HEK293 (cell line): ENCODE data around the gene DENND6B.

Experiments used
- CTCF ChIA-PET: fragments of 350-600 bp; formaldehyde crosslinking; extraction: SDS; loops from one replicate; lab custom pipeline; 2021; ENCODE audit warnings: antibody characterized with exemption; lab: Yijun Ruan, JAX
- POLR2A ChIA-PET: fragments of 300-600 bp; formaldehyde crosslinking; extraction: SDS; loops from one replicate; lab custom pipeline; 2020; ENCODE audit warnings: antibody characterized with exemption, inconsistent platforms; lab: Yijun Ruan, JAX
- H3K27ac ChIP-seq: fragments of 200-500 bp; sonication (Bioruptor generic); 2 replicates; pipeline ENCODE4 v1.5.1; 2014; ENCODE audit warnings: low read depth, low read length, control low read depth, inconsistent platforms; ENCODE audit errors: extremely low read depth
- H3K36me3 ChIP-seq, 2 experiments: fragments of 200-500 bp in 1 of 2; sonication (Bioruptor generic) in 1 of 2; 1 replicate in 1 of 2; 2 replicates in 1 of 2; pipeline ENCODE4 v1.5.1; 2014 to 2017; ENCODE audit warnings: inconsistent platforms in 2 of 2, low read length in 2 of 2; ENCODE audit not compliant: control insufficient read depth in 2 of 2, insufficient read depth in 1 of 2
- H3K4me1 ChIP-seq: fragments of 200-500 bp; sonication (Bioruptor generic); 2 replicates; pipeline ENCODE4 v1.5.1; 2014; ENCODE audit warnings: mild to moderate bottlenecking, low read length, inconsistent platforms; ENCODE audit not compliant: control insufficient read depth, insufficient read depth
- H3K4me3 ChIP-seq: 2 replicates; pipeline ENCODE4 v1.5.1; 2011; ENCODE audit warnings: low read depth, mild to moderate bottlenecking, control low read depth, low read length, moderate library complexity
- H3K9me3 ChIP-seq: fragments of 200-500 bp; sonication (Bioruptor generic); 2 replicates; pipeline ENCODE4 v1.5.1; 2014; ENCODE audit warnings: low read depth, low read length, inconsistent platforms; ENCODE audit not compliant: control insufficient read depth, insufficient read depth
- EGR2 ChIP-seq: fragments of 450-650 bp; formaldehyde crosslinking; IDR thresholded peaks from 2 replicates; pipeline ENCODE4 v1.5.1; 2016; ENCODE audit warnings: low read depth, missing biosample characterization, missing genetic modification characterization
- GLIS2 ChIP-seq: fragments of 450-650 bp; formaldehyde crosslinking; IDR thresholded peaks from 2 replicates; pipeline ENCODE4 v1.5.1; 2016; ENCODE audit warnings: missing biosample characterization, missing genetic modification characterization
- KLF9 ChIP-seq: fragments of 450-650 bp; formaldehyde crosslinking; IDR thresholded peaks from 2 replicates; pipeline ENCODE4 v1.5.1; 2016; ENCODE audit warnings: missing biosample characterization, missing genetic modification characterization, low read depth
- PRDM10 ChIP-seq: fragments of 450-650 bp; formaldehyde crosslinking; IDR thresholded peaks from 2 replicates; pipeline ENCODE4 v1.5.1; 2016; ENCODE audit warnings: missing biosample characterization, missing genetic modification characterization
- ZBTB10 ChIP-seq: fragments of 450-650 bp; formaldehyde crosslinking; IDR thresholded peaks from 2 replicates; pipeline ENCODE4 v1.5.1; 2016; ENCODE audit warnings: missing biosample characterization, missing genetic modification characterization
- ZBTB17 ChIP-seq: fragments of 450-650 bp; formaldehyde crosslinking; IDR thresholded peaks from 2 replicates; pipeline ENCODE4 v1.5.1; 2016; ENCODE audit warnings: missing biosample characterization, missing genetic modification characterization
- ZBTB44 ChIP-seq: fragments of 450-650 bp; IDR thresholded peaks from 2 replicates; pipeline ENCODE4 v1.5.1; 2018; ENCODE audit warnings: missing biosample characterization, mild to moderate bottlenecking, missing genetic modification characterization
- ZBTB7A ChIP-seq: fragments of 450-650 bp; formaldehyde crosslinking; IDR thresholded peaks from 2 replicates; pipeline ENCODE4 v1.5.1; 2016; ENCODE audit warnings: low read depth, missing biosample characterization, missing genetic modification characterization
- ZFHX2 ChIP-seq: fragments of 450-650 bp; formaldehyde crosslinking; conservative IDR thresholded peaks from 2 replicates; pipeline ENCODE4 v1.5.1; 2016; ENCODE audit warnings: missing biosample characterization, missing genetic modification characterization
- ZIC2 ChIP-seq: fragments of 450-650 bp; formaldehyde crosslinking; IDR thresholded peaks from 2 replicates; pipeline ENCODE4 v1.5.1; 2016; ENCODE audit warnings: missing biosample characterization, missing genetic modification characterization
- ZNF10 ChIP-seq: fragments of 450-650 bp; formaldehyde crosslinking; IDR thresholded peaks from 2 replicates; pipeline ENCODE4 v1.5.1; 2017; ENCODE audit warnings: missing biosample characterization, missing genetic modification characterization
- ZNF280C ChIP-seq: fragments of 450-650 bp; formaldehyde crosslinking; IDR thresholded peaks from 2 replicates; pipeline ENCODE4 v1.5.1; 2016; ENCODE audit warnings: missing biosample characterization, missing genetic modification characterization
- ZNF341 ChIP-seq: fragments of 450-650 bp; formaldehyde crosslinking; IDR thresholded peaks from 2 replicates; pipeline ENCODE4; 2016; ENCODE audit warnings: low read depth, missing biosample characterization, missing genetic modification characterization
- ZNF747 ChIP-seq: fragments of 450-650 bp; formaldehyde crosslinking; IDR thresholded peaks from 2 replicates; pipeline ENCODE4 v1.5.1; 2016; ENCODE audit warnings: missing biosample characterization, missing genetic modification characterization
- ZNF837 ChIP-seq: fragments of 450-650 bp; formaldehyde crosslinking; IDR thresholded peaks from 2 replicates; pipeline ENCODE4 v1.5.1; 2016; ENCODE audit warnings: missing biosample characterization, missing genetic modification characterization
- ZSCAN23 ChIP-seq: fragments of 450-650 bp; formaldehyde crosslinking; IDR thresholded peaks from 2 replicates; pipeline ENCODE4 v1.5.1; 2016; ENCODE audit warnings: missing biosample characterization, missing genetic modification characterization

Gene DENND6B

GRCh38 chr22:50268655-50269113 lies 58.1 kb downstream of the DENND6B start:
- TF ChIP-seq ZNF747 (no peak), ZBTB7A (0 out of 2 replicates have a peak, but pooled peaks have one; percentile 29), ZBTB10 (peak; percentile 45; the same call in 1 of the 2 replicates), ZFHX2 (peak; percentile 30), KLF9 (0 out of 2 replicates have a peak, but pooled peaks have one; percentile 11), ZNF10 (tag by site-specific recombination) (no peak), ZNF341 (tag by site-specific recombination) (peak; percentile 97), EGR2 (peak; percentile 26; the same call in 1 of the 2 replicates), PRDM10 (tag by site-specific recombination) (peak; percentile 75), ZBTB17 (tag by site-specific recombination) (peak; percentile 70)
- no peaks in the 10 kb centered on the region for H3K9me3 ChIP-seq
- H3K27ac ChIP-seq, result no peak overlapping the region
- ChIA-PET CTCF (interaction anchor here (0.7 to 1.1 kb wide), 4 partner anchors 16 to 169 kb away, joined by 3 read pairs; no protein-coding TSS in a partner anchor), POLR2A (interaction anchor here (1.3 kb wide), 1 partner anchor 13 kb away, joined by 3 read pairs; no protein-coding TSS in a partner anchor)
- H3K4me1 ChIP-seq, result peaks cover 14% of the 10 kb centered on the region
- H3K4me3 ChIP-seq, result no peak overlapping the region
- H3K36me3 ChIP-seq, result no peaks in the 10 kb centered on the region

- no peaks in the 10 kb centered on the region for H3K36me3 ChIP-seq
- no peak overlapping the region for H3K27ac ChIP-seq
- peaks cover 16% of the 10 kb centered on the region for H3K4me1 ChIP-seq
- CTCF ChIA-PET, result interaction anchor here (0.7 to 2.4 kb wide), 4 partner anchors 15 to 170 kb away, joined by 3 to 5 read pairs (median 3); no protein-coding TSS in a partner anchor
- H3K9me3 ChIP-seq, result no peaks in the 10 kb centered on the region
- H3K4me3 ChIP-seq, result no peak overlapping the region
- TF ChIP-seq ZIC2 (tag by site-specific recombination) (0 out of 2 replicates have a peak, but pooled peaks have one; percentile 8), ZNF837 (tag by site-specific recombination) (no peak), ZSCAN23 (tag by site-specific recombination) (no peak), ZNF280C (no peak), ZBTB44 (no peak), GLIS2 (tag by site-specific recombination) (peak; percentile 46)
- POLR2A ChIA-PET, result interaction anchor here (0.6 kb wide), 1 partner anchor 15 kb away, joined by 3 read pairs; no protein-coding TSS in a partner anchor
Measured at GRCh38 chr22:50267591-50268390, 59.0 kb downstream of the DENND6B start.
